ENCODE measurements around the gene RPRD1B.

The RPRD1B gene

DNA sequence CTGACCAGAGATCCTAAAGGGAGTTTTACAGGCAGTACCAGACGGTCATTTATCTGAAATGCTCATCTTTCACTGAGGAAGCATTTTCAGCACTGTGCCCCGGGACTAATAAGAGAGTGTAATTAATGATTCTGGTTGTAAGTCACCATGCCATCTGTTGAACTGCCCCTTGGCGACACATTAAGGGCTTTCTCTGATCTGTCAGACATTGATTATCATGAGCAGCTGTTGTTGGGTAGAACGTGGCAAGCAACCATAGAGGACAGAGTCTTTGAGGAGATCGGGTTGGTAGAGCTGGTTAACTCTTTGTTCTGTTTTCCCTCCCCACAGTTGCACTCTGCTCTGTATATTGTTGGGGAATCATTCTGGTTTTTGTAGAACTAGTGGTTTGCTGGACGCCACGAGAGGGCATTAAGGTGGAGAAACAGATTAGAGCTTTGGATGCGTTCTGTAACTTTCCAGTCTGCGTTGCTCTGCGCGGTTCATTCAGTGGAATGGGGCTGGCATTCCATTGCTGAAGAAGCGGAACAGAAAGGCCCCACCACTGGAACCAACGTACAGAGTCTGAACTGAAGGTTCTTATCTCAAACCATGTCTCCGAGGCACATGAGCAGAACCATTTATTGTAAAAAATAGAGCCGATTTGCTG, 34.3 kb downstream of the RPRD1B start:
- Histone ChIP-seq H3K4me1 (ENCODE audit: control insufficient read depth in 2 of 2, insufficient read depth in 2 of 2, low read length in 2 of 2) (no peaks in the 10 kb centered on the region), H3K9ac (ENCODE audit: low read depth in 1 of 2, low read length in 2 of 2) (no peak overlapping the region), H3K27ac (ENCODE audit: low read depth in 2 of 2, low read length in 2 of 2) (no peak overlapping the region), H3K9me3 (ENCODE audit: control insufficient read depth in 2 of 2, low read length in 2 of 2) (no peaks in the 10 kb centered on the region), H3K4me3 (ENCODE audit: low read length in 2 of 2) (no peak overlapping the region), H3K27me3 (ENCODE audit: control insufficient read depth in 2 of 2, insufficient read depth in 2 of 2, low read length in 2 of 2) (no peaks in the 10 kb centered on the region), H3K36me3 (ENCODE audit: control insufficient read depth in 2 of 2, insufficient read depth in 2 of 2, low read length in 2 of 2) (peaks cover 63 to 64% of the 10 kb centered on the region in 2 donors)

DNA sequence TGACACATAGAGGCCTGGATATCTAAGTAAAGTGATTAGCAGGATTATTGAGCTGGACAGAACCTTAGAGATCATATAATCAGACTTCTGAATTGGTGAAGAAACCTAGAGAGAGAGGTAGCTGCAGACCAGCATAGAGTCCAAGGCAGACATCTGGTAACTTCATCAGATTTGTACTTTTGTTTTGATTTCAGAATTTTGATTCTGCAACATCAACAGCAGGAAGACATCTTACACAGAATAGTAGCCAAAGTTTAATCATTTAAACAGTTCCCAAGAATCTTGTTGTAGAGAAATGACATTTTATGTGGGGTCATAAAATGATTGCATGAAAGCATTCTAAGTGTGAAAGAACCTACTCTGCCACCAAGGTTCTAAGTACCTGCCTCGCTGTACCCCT, 39.4 kb downstream of the RPRD1B start:
- peaks cover 0 to 5% of the 10 kb centered on the region in 2 donors for H3K4me1 ChIP-seq (ENCODE audit: control insufficient read depth in 2 of 2, insufficient read depth in 2 of 2, low read length in 2 of 2)
- peaks cover 33 to 39% of the 10 kb centered on the region in 2 donors for H3K36me3 ChIP-seq (ENCODE audit: control insufficient read depth in 2 of 2, insufficient read depth in 2 of 2, low read length in 2 of 2)
- H3K27ac ChIP-seq (ENCODE audit: low read depth in 2 of 2, low read length in 2 of 2) = no peak overlapping the region
- no peak overlapping the region for H3K9ac ChIP-seq (ENCODE audit: low read depth in 1 of 2, low read length in 2 of 2)
- no peaks in the 10 kb centered on the region for H3K27me3 ChIP-seq (ENCODE audit: control insufficient read depth in 2 of 2, insufficient read depth in 2 of 2, low read length in 2 of 2)
- no peak overlapping the region for H3K4me3 ChIP-seq (ENCODE audit: low read length in 2 of 2)
- H3K9me3 ChIP-seq (ENCODE audit: control insufficient read depth in 2 of 2, low read length in 2 of 2) = no peaks in the 10 kb centered on the region

DNA sequence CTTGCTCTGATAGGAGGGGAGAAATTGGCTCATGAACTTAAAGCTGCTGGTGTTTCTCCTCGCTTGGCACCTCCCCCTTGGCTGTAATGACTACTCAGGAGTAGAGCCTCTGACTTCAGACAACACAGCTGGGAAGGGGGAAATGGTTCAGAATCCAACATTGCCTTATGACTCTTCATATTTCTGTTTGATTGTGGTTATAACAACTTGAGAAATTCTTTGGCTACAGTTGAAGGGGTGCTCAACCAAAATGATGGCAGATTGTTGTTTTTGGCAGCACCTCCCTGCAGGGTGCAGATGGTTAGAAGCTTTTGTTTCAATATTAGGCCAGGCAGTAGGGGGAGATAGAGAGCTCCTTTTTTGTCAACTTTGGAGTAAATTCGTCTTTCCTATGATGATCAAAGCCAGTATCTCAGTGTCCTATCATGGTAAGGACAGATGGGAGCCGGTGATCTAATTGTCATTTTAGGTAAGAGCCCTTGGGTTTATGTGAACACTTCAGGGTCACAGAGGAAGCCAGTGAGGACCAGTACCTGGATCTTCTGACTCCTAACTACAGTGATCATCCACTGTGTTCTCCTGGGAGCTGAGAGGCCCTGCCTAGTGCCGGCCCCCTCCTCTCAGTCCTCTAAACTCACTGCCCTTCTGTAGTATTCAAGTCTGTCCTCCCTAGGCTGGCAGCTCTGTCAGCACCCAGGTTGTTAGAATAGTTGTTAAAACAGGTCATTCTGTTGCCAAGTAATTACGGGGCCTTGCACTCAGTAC, 39.9 kb downstream of the RPRD1B start:
- H3K9me3 ChIP-seq (ENCODE audit: control insufficient read depth in 2 of 2, low read length in 2 of 2) = no peaks in the 10 kb centered on the region
- H3K36me3 ChIP-seq (ENCODE audit: control insufficient read depth in 2 of 2, insufficient read depth in 2 of 2, low read length in 2 of 2) = peaks cover 29 to 36% of the 10 kb centered on the region in 2 donors
- H3K27me3 ChIP-seq (ENCODE audit: control insufficient read depth in 2 of 2, insufficient read depth in 2 of 2, low read length in 2 of 2) = no peaks in the 10 kb centered on the region
- H3K27ac ChIP-seq (ENCODE audit: low read depth in 2 of 2, low read length in 2 of 2) = peak overlapping the region; percentile 3 to 5
- H3K4me1 ChIP-seq (ENCODE audit: control insufficient read depth in 2 of 2, insufficient read depth in 2 of 2, low read length in 2 of 2) = peaks cover 0 to 5% of the 10 kb centered on the region in 2 donors
- no peak overlapping the region for H3K9ac ChIP-seq (ENCODE audit: low read depth in 1 of 2, low read length in 2 of 2)
- no peak overlapping the region for H3K4me3 ChIP-seq (ENCODE audit: low read length in 2 of 2)

DNA sequence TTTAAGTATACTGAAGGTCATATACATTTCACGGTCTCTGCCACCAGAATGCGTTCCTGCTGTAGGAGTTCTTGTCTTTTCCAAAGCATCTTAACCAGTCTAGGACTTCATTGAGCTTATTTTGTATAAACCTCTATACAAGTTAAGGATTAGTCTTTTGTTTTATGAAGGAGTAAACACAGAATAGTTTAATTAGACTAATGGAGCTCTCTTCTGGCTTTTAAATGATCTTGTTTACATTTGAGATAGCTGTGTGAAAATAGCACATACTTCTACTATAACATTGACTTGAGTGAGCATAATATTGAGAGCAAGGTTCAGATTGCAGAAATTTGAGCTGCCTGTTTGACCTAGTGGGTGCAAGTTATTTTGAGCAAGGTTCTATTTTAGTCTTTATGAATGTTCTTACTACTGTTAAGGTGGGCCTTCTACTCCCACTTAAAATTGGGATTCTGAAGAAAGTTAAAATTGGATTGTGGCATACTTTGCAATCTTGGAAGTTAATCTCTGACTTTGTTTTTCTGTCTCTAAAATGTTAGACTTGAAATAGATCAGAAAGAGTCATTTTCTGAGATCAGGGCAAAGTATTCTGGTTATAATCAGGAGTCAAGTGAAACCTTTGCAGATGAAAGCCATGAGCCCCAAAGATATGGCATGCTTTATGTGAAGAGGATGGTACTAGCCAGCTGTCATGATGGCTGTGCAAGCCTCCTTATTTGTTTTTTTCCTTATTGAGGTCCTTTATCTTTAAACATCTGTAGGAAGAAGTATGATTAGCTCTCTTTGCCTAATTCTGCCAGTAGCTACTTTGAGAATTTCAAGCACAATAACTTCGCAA, 41.8 kb downstream of the RPRD1B start:
- Histone ChIP-seq H3K36me3 (ENCODE audit: control insufficient read depth in 2 of 2, insufficient read depth in 2 of 2, low read length in 2 of 2) (peaks cover 17 to 25% of the 10 kb centered on the region in 2 donors), H3K9me3 (ENCODE audit: control insufficient read depth in 2 of 2, low read length in 2 of 2) (no peaks in the 10 kb centered on the region), H3K4me1 (ENCODE audit: control insufficient read depth in 2 of 2, insufficient read depth in 2 of 2, low read length in 2 of 2) (peaks cover 0 to 5% of the 10 kb centered on the region in 2 donors), H3K27ac (ENCODE audit: low read depth in 2 of 2, low read length in 2 of 2) (no peak overlapping the region), H3K4me3 (ENCODE audit: low read length in 2 of 2) (no peak overlapping the region), H3K27me3 (ENCODE audit: control insufficient read depth in 2 of 2, insufficient read depth in 2 of 2, low read length in 2 of 2) (no peaks in the 10 kb centered on the region), H3K9ac (ENCODE audit: low read depth in 1 of 2, low read length in 2 of 2) (no peak overlapping the region)

DNA sequence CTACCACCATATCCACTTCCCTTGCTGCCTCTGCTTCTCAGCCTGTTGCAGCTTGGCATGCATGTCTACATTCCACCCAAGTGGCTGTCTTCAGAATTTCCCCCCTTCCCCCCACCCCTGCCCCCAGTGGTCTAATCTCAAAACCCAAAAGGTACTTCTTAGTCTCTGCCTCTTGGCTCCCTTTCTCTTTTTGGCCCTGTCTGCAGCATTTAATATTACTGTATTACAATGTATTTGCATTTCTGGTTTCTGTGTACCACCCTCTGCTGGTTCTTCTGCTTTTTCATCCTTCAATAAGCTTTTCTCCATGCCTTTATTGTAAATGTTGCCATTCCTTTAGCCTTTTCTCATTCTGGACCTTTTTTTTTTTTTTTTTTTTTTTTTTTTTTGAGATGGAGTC, 43.0 kb downstream of the RPRD1B start:
- no peak overlapping the region for H3K4me3 ChIP-seq (ENCODE audit: low read length in 2 of 2)
- H3K9ac ChIP-seq (ENCODE audit: low read depth in 1 of 2, low read length in 2 of 2) = no peak overlapping the region
- H3K27ac ChIP-seq (ENCODE audit: low read depth in 2 of 2, low read length in 2 of 2) = no peak overlapping the region
- no peaks in the 10 kb centered on the region for H3K9me3 ChIP-seq (ENCODE audit: control insufficient read depth in 2 of 2, low read length in 2 of 2)
- H3K36me3 ChIP-seq (ENCODE audit: control insufficient read depth in 2 of 2, insufficient read depth in 2 of 2, low read length in 2 of 2) = peaks cover 10 to 16% of the 10 kb centered on the region in 2 donors
- H3K27me3 ChIP-seq (ENCODE audit: control insufficient read depth in 2 of 2, insufficient read depth in 2 of 2, low read length in 2 of 2) = no peaks in the 10 kb centered on the region
- peaks cover 0 to 5% of the 10 kb centered on the region in 2 donors for H3K4me1 ChIP-seq (ENCODE audit: control insufficient read depth in 2 of 2, insufficient read depth in 2 of 2, low read length in 2 of 2)

DNA sequence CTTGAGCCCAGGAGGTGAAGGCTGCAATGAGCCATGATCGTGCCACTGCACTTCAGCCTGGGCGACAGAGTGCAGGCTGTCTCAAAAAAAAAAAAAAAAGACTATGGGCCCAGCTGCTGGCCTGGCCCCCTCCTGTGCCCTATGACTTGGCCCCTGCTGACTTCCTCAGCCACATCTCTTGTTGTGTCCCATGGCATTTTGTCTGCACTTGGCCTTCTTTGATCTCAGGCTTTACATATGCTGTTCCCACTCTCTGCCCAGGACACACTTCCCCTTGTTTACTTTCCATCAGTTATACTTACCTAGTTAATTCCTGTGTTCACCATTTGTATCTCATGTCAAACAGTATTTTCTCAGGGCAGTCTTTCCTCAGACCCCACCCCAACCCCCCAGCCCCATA, 44.5 kb downstream of the RPRD1B start:
- Histone ChIP-seq H3K4me3 (ENCODE audit: low read length in 2 of 2) (no peak overlapping the region), H3K36me3 (ENCODE audit: control insufficient read depth in 2 of 2, insufficient read depth in 2 of 2, low read length in 2 of 2) (peaks cover 14 to 16% of the 10 kb centered on the region in 2 donors), H3K9ac (ENCODE audit: low read depth in 1 of 2, low read length in 2 of 2) (no peak overlapping the region), H3K9me3 (ENCODE audit: control insufficient read depth in 2 of 2, low read length in 2 of 2) (no peaks in the 10 kb centered on the region), H3K27ac (ENCODE audit: low read depth in 2 of 2, low read length in 2 of 2) (no peak overlapping the region), H3K4me1 (ENCODE audit: control insufficient read depth in 2 of 2, insufficient read depth in 2 of 2, low read length in 2 of 2) (peaks cover 0 to 5% of the 10 kb centered on the region in 2 donors), H3K27me3 (ENCODE audit: control insufficient read depth in 2 of 2, insufficient read depth in 2 of 2, low read length in 2 of 2) (no peaks in the 10 kb centered on the region)

DNA sequence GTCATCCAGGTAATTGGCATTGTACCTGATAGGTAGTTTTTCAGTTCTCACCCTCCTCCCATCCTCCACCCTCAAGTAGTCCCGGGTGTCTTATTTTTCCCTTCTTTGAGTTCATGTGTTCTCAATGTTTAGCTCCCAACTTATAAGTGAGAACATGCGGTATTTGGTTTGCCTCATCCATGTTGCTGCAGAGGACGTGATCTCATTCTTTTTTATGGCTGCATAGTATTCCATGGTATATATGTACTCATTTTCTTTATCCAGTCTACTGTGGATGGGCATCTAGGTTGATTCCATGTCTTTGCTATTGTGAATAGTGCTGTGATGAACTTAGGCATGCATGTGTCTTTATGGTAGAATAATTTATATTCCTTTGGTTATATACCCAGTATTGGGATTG, 45.8 kb downstream of the RPRD1B start:
- Histone ChIP-seq H3K27me3 (ENCODE audit: control insufficient read depth in 2 of 2, insufficient read depth in 2 of 2, low read length in 2 of 2) (no peaks in the 10 kb centered on the region), H3K27ac (ENCODE audit: low read depth in 2 of 2, low read length in 2 of 2) (no peak overlapping the region), H3K4me3 (ENCODE audit: low read length in 2 of 2) (no peak overlapping the region), H3K4me1 (ENCODE audit: control insufficient read depth in 2 of 2, insufficient read depth in 2 of 2, low read length in 2 of 2) (no peaks in the 10 kb centered on the region), H3K9me3 (ENCODE audit: control insufficient read depth in 2 of 2, low read length in 2 of 2) (no peaks in the 10 kb centered on the region), H3K9ac (ENCODE audit: low read depth in 1 of 2, low read length in 2 of 2) (no peak overlapping the region), H3K36me3 (ENCODE audit: control insufficient read depth in 2 of 2, insufficient read depth in 2 of 2, low read length in 2 of 2) (peaks cover 17 to 25% of the 10 kb centered on the region in 2 donors)

DNA sequence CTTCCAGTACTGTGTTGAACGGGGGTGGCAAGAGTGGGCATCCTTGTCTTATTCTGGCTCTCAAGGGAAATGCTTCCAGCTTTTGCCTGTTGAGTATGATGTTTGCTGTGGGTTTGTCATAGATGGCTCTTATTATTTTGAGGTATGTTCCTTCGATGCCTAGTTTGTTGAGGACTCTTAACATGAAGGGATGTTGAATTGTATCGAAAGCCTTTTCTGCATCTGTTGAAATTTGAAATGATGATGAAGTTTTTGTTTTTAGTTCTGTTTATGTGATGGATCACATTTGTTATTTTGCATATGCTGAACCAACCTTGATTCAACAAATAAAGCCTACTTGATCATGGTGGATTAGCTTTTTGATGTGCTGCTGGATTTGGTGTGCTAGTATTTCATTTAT, 48.0 kb downstream of the RPRD1B start:
- no peaks in the 10 kb centered on the region for H3K27me3 ChIP-seq (ENCODE audit: control insufficient read depth in 2 of 2, insufficient read depth in 2 of 2, low read length in 2 of 2)
- H3K4me3 ChIP-seq (ENCODE audit: low read length in 2 of 2) = no peak overlapping the region
- no peaks in the 10 kb centered on the region for H3K9me3 ChIP-seq (ENCODE audit: control insufficient read depth in 2 of 2, low read length in 2 of 2)
- H3K27ac ChIP-seq (ENCODE audit: low read depth in 2 of 2, low read length in 2 of 2) = no peak overlapping the region
- H3K9ac ChIP-seq (ENCODE audit: low read depth in 1 of 2, low read length in 2 of 2) = no peak overlapping the region
- no peaks in the 10 kb centered on the region for H3K4me1 ChIP-seq (ENCODE audit: control insufficient read depth in 2 of 2, insufficient read depth in 2 of 2, low read length in 2 of 2)
- H3K36me3 ChIP-seq (ENCODE audit: control insufficient read depth in 2 of 2, insufficient read depth in 2 of 2, low read length in 2 of 2) = peaks cover 28 to 31% of the 10 kb centered on the region in 2 donors

DNA sequence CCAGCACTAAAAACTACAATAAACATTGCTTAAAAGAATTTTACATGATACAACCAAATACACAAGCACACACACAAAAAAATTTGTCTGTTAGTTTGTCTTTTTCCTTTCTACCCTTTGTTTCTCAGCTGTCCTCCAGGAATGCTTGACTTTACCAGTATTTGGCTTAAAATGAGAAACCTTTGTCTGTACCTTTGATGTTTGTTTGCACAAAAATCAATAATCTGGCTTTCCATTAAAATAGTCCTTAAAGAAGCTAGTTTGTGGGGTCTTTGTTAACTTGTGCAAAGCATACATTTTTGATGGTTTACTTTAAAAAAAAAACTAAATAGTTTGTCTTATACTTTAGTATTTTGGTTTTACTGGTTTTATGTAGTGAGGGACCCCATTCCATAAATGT, 49.3 kb downstream of the RPRD1B start:
- Histone ChIP-seq H3K27me3 (ENCODE audit: control insufficient read depth in 2 of 2, insufficient read depth in 2 of 2, low read length in 2 of 2) (no peaks in the 10 kb centered on the region), H3K27ac (ENCODE audit: low read depth in 2 of 2, low read length in 2 of 2) (no peak overlapping the region), H3K36me3 (ENCODE audit: control insufficient read depth in 2 of 2, insufficient read depth in 2 of 2, low read length in 2 of 2) (peaks cover 26 to 29% of the 10 kb centered on the region in 2 donors), H3K4me3 (ENCODE audit: low read length in 2 of 2) (no peak overlapping the region), H3K9ac (ENCODE audit: low read depth in 1 of 2, low read length in 2 of 2) (no peak overlapping the region), H3K4me1 (ENCODE audit: control insufficient read depth in 2 of 2, insufficient read depth in 2 of 2, low read length in 2 of 2) (no peaks in the 10 kb centered on the region), H3K9me3 (ENCODE audit: control insufficient read depth in 2 of 2, low read length in 2 of 2) (no peaks in the 10 kb centered on the region)

Data from mucosa of rectum (tissue), 2 donors.